ENCODE measurements around the gene HSD17B3.

The HSD17B3 gene

DNA sequence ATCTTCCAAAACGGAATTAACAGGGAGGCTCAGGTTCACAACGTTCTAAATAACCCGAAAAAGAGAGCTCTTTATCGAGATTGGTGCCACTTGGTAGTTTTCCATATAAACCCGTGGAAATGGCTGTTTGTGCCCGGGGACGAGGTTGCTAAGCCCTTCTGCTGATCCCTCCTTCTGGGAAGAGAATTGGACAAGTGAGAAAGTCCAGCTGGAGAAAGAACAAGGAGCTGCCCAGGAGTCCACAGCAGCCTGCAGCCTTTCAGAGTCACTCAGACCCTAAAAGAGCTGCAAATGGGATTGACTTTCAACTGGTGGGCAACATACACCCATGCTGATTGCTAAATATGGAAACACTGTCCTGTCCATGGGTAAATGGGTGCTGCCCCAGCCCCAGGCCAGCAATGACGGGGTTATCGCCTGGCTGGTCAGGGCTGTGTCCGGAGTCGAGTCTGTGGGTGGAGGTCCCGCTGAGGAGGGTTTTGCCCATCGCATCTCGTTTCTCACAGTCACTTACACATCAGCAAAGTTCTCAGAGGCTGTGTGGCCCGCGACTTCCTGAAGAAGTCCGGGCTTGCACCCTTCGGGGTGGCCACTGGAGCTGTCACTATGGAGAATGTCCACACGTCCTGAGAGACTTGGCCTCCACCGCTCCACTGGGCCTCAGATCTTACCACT is 40.7 kb upstream of the HSD17B3 start:
- no peak overlapping the region for H3K4me3 ChIP-seq (ENCODE audit: low read depth, low read length)
- TF ChIP-seq, protein P1, sequence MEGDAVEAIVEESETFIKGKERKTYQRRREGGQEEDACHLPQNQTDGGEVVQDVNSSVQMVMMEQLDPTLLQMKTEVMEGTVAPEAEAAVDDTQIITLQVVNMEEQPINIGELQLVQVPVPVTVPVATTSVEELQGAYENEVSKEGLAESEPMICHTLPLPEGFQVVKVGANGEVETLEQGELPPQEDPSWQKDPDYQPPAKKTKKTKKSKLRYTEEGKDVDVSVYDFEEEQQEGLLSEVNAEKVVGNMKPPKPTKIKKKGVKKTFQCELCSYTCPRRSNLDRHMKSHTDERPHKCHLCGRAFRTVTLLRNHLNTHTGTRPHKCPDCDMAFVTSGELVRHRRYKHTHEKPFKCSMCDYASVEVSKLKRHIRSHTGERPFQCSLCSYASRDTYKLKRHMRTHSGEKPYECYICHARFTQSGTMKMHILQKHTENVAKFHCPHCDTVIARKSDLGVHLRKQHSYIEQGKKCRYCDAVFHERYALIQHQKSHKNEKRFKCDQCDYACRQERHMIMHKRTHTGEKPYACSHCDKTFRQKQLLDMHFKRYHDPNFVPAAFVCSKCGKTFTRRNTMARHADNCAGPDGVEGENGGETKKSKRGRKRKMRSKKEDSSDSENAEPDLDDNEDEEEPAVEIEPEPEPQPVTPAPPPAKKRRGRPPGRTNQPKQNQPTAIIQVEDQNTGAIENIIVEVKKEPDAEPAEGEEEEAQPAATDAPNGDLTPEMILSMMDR (IDR thresholded peaks at IDR 0.05; ENCODE audit: borderline replicate concordance, insufficient read depth, low read depth, low read length): no peak

DNA sequence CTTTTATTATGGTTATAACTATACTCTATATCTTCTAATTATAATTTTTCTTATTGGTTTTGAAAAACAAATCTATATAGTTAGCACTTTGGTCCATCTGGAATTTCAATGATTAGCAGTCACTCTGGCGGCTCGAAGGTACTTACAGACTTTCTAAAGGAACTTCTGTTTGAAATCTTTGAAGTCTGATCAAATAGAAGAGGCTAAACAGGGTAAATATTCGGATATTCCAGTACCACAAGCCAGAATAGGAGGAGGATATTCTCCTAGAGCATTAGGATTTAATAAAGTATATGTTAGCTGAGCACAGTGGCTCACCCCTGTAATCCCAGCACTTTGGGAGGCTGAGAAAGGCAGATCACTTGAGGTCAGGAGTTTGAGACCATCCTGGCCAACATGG is 38.7 kb upstream of the HSD17B3 start:
- TF ChIP-seq, protein P1 (IDR thresholded peaks at IDR 0.05; ENCODE audit: borderline replicate concordance, insufficient read depth, low read depth, low read length): no peak
- H3K4me3 ChIP-seq (ENCODE audit: low read depth, low read length): no peak overlapping the region

DNA sequence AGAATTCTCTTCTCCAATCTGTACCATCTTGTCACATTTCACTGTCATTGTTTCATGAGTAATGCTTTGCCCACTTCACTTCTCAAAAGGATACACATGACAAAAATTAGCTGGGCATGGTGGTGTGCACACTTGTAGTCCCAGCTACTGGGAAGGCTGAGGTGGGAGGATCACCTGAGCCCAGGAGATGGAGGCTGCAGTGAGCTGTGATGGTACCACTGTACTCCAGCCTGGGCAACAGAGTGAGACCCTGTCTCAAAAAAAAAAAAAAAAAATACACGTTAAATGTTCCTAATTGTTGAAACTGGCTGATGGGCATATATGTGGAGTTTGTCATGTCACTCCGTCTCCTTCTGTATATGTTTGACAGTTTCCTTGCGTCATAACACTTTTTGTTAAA is 36.3 kb upstream of the HSD17B3 start:
- no peak overlapping the region for H3K4me3 ChIP-seq (ENCODE audit: low read depth, low read length)
- TF ChIP-seq, protein P1 (IDR thresholded peaks at IDR 0.05; ENCODE audit: borderline replicate concordance, insufficient read depth, low read depth, low read length): no peak

DNA sequence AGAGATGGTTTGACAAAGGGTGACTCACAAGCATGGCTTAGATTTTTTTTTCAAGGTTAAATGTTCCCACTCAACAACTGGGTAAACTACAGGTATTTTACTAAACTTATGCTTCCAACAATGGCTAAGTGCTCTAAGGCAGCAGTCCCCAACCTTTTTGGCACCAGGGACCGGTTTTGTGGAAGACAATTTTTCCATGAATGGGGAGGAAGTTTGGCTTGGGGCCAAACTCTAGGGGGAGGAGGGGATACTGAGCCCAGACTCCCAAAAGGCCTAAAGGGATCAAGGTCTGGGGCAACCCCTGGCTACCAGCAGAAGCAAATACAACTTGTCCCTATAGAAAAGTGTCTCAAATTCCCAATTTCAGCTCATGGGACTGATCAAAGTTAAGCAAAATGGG is 32.0 kb upstream of the HSD17B3 start:
- TF ChIP-seq, protein P1 (IDR thresholded peaks at IDR 0.05; ENCODE audit: borderline replicate concordance, insufficient read depth, low read depth, low read length): no peak

DNA sequence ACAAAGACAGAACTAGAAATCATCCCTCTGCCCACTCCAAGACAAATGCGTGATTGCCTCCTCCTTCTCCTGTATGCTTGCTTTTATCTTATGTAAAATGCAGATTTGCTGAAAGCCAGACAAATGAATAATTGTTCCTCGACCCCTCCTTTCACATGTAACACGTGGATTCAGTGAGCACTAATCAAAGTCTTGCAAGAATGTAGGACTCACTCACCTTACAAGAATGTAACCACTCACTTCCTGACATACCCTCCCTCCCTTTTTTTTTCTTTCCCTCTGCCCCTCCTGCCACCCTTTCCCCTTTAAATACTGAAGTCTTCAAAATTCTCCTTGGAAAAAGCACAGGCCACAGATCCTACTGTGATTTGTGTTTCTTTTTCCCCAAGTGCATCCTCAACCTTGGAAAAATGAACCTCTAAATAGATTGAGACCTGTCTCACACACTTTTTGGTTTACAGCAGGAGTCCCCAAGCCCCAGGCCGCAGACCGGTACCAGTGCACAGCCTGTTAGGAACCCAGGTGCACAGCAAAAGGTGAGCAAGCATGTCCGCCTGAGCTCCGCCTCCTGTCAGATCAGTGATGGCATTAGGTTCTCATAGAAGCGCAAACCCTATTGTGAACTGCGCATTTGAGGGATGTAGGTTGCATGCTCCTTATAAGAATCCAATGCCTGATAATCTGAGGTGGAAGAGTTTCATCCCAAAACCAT is 29.4 kb upstream of the HSD17B3 start:
- H3K4me3 ChIP-seq (ENCODE audit: low read depth, low read length): no peak overlapping the region
- TF ChIP-seq, protein P1 (IDR thresholded peaks at IDR 0.05; ENCODE audit: borderline replicate concordance, insufficient read depth, low read depth, low read length): no peak

More for the DNA sequence above, 32.0 kb upstream of the HSD17B3 start:
- no peak overlapping the region for H3K4me3 ChIP-seq (ENCODE audit: low read depth, low read length)

DNA sequence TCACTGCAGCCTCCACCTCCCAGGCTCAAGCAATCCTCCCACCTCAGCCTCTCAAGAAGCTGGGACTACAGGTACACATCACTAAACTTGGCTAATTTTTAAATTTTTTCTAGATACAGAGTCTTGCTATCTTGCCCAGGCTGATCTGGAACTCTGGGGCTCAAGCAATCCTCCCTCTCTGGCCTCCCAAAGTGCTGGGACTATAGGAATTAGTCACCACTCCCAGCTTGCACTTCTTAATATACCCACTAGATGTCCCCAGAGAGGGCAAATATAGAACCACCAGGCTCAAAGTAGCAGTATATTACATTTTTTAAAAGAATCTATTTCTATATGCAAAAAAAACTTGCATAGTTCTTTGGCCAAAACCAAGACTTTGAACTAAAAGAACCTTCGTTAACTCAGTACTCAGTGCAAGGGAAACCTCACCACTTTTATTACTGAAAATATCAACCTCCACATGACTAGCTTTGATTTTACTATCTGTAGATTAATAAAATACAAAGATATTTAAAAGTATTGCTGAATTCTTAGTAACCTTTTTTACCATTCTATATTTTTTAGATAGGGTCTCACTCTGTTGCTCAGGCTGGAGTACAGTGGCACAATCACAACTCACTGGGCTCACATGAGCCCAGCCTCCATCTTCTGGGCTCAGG is 25.8 kb upstream of the HSD17B3 start:
- TF ChIP-seq, protein P1 (IDR thresholded peaks at IDR 0.05; ENCODE audit: borderline replicate concordance, insufficient read depth, low read depth, low read length): peak; percentile 53; the same call in 1 of the 2 replicates

More for the DNA sequence above, 25.8 kb upstream of the HSD17B3 start:
- no peak overlapping the region for H3K4me3 ChIP-seq (ENCODE audit: low read depth, low read length)

All from GM12875 (cell line).